Rectal smooth muscle tissue (tissue), 1 donor: ENCODE results near the gene ARMC9.
A peak's percentile ranks its signal among the peaks of the same experiment; 100 is the strongest.

Source experiments
- H3K27ac ChIP-seq: one replicate; pipeline ENCODE4 v1.7.0; 2013; ENCODE audit warnings: low read depth, low read length, inconsistent platforms
- H3K27me3 ChIP-seq: one replicate; pipeline ENCODE4 v1.7.0; 2013; ENCODE audit warnings: low read length; ENCODE audit not compliant: control insufficient read depth, insufficient read depth
- H3K36me3 ChIP-seq: one replicate; pipeline ENCODE4 v1.7.0; 2013; ENCODE audit warnings: low read length; ENCODE audit not compliant: control insufficient read depth, insufficient read depth
- H3K4me1 ChIP-seq: one replicate; pipeline ENCODE4 v1.7.0; 2013; ENCODE audit warnings: low read length; ENCODE audit not compliant: control insufficient read depth, insufficient read depth
- H3K4me3 ChIP-seq: one replicate; pipeline ENCODE4 v1.7.0; 2013; ENCODE audit warnings: low read length
- H3K9ac ChIP-seq: one replicate; pipeline ENCODE4 v1.7.0; 2013; ENCODE audit warnings: low read length

Gene ARMC9

DNA sequence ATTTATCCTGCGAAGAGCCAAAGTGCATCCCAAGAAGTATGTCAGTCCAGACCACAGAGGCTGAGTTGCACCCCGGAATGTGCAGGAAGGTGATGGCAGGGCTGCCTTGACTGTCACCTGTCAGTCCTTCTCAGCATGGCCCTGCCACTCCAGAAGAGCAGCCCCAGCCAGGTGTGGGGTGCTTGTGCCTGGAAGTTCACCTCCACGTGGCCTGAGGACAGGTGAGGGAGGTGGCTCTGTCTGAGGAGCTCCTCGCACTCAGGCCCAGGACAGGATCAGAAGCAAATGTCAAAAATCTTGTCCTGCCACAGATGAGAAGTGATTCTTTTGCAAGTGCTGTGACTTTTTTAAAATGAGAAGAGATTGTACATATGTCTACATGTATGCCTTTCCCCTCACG is 165.6 kb downstream of the ARMC9 start:
- H3K27me3 ChIP-seq = no peaks in the 10 kb centered on the region
- H3K9ac ChIP-seq = no peak overlapping the region
- no peaks in the 10 kb centered on the region for H3K36me3 ChIP-seq
- H3K4me3 ChIP-seq = no peak overlapping the region
- H3K4me1 ChIP-seq = no peaks in the 10 kb centered on the region
- H3K27ac ChIP-seq = no peak overlapping the region

DNA sequence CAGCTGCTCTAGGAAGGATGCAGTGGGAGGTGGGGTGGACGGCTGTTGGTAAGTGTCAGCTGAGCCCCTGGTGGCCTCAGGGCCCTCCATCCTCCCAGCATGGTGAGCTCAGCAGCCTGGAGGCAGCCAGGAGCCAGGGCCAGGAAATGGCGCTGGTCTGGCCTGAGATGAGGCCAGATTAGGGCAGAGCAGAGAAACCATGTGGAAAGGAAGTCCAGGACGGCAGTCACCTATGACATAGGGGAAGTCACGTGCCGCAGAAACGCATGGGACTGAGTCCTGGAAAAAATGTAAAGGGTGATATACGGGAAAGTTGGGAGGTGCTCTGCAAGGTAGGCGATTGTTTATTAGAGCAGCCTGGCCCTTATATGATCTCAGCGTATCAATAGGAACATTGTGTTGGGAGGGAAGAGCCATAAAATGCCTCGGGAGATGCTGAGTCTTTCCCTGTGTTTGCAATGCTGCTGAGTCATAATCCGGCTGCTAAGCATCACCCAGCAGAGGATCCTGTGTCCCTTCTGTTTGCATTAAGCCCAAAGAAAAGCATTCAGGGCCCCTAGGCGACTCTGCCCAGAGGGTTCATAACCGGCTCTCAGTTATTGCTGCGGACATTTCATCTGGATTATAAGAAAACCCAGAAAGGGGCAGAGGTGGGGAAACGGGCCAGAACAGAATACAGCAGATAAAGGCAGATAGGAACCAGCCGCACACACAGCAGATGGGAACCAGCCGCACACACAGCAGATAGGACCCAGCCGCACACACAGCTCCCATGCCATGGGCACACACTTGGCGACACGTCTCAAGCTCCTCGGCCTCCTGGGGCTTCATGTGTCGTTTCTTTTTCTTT is 166.8 kb downstream of the ARMC9 start:
- Histone ChIP-seq H3K36me3 (no peaks in the 10 kb centered on the region), H3K27me3 (no peaks in the 10 kb centered on the region), H3K4me1 (no peaks in the 10 kb centered on the region), H3K9ac (no peak overlapping the region), H3K27ac (peak overlapping the region; percentile 7), H3K4me3 (peak overlapping the region; percentile 3)

DNA sequence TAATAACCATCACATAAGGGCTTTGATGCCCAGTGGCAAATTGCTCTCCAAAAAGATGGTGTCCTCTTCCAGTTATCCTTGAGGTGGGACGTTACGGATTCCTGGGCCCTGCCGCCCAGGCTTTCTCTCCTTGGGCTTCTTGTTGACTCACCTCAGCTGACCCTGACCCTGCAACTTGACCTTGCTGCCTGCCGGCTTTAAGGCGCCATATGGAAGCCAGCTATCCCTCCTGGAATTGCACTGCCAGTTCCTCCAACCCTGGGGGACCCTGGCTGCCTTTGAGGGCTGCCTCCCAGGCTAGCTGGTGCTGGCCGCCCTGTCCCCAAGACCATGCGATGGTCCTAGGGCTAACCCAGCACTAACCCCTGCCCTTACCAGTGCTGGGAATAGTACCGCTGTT is 168.7 kb downstream of the ARMC9 start:
- Histone ChIP-seq H3K36me3 (no peaks in the 10 kb centered on the region), H3K9ac (no peak overlapping the region), H3K27ac (no peak overlapping the region), H3K4me3 (no peak overlapping the region), H3K27me3 (no peaks in the 10 kb centered on the region), H3K4me1 (no peaks in the 10 kb centered on the region)

- no peak overlapping the region for H3K9ac ChIP-seq
- no peak overlapping the region for H3K4me3 ChIP-seq
- H3K27ac ChIP-seq = no peak overlapping the region
- no peaks in the 10 kb centered on the region for H3K4me1 ChIP-seq
- no peaks in the 10 kb centered on the region for H3K27me3 ChIP-seq
- H3K36me3 ChIP-seq = no peaks in the 10 kb centered on the region
These were observed 171.4 kb downstream of the ARMC9 start for GRCh38 chr2:231369580-231370428.

GRCh38 chr2:231370429-231370748 is 172.0 kb downstream of the ARMC9 start:
- H3K27me3 ChIP-seq = no peaks in the 10 kb centered on the region
- H3K36me3 ChIP-seq = no peaks in the 10 kb centered on the region
- no peak overlapping the region for H3K4me3 ChIP-seq
- H3K4me1 ChIP-seq = no peaks in the 10 kb centered on the region
- H3K9ac ChIP-seq = no peak overlapping the region
- H3K27ac ChIP-seq = no peak overlapping the region

- Histone ChIP-seq H3K27me3 (no peaks in the 10 kb centered on the region), H3K4me1 (no peaks in the 10 kb centered on the region), H3K9ac (no peak overlapping the region), H3K36me3 (no peaks in the 10 kb centered on the region), H3K27ac (no peak overlapping the region), H3K4me3 (no peak overlapping the region)
These were observed 172.5 kb downstream of the ARMC9 start for GRCh38 chr2:231370749-231371429.

- Histone ChIP-seq H3K9ac (no peak overlapping the region), H3K36me3 (no peaks in the 10 kb centered on the region), H3K4me3 (no peak overlapping the region), H3K27ac (no peak overlapping the region), H3K27me3 (no peaks in the 10 kb centered on the region), H3K4me1 (no peaks in the 10 kb centered on the region)
These were observed 173.1 kb downstream of the ARMC9 start for GRCh38 chr2:231371430-231372054.

DNA sequence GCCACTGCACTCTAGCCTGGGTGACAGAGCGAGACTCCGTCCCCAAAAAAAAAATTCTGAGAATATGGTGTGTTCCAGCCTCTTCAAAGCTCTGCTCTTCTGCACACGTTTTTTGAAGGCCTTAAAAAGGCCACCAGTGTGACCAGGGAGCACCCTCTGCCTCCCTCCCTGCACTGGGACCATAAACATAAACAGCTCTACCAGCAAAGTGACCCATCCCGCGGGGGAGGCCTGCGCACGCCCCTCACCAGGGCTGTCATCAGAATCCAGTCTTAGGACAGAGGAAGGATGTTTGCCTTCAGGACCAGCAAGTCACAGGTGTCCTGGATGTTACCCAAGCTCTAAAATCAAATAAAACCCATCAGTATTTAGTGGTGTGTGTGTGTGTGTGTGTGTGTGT is 173.9 kb downstream of the ARMC9 start:
- Histone ChIP-seq H3K27ac (no peak overlapping the region), H3K36me3 (no peaks in the 10 kb centered on the region), H3K4me3 (no peak overlapping the region), H3K9ac (no peak overlapping the region), H3K4me1 (no peaks in the 10 kb centered on the region), H3K27me3 (no peaks in the 10 kb centered on the region)

DNA sequence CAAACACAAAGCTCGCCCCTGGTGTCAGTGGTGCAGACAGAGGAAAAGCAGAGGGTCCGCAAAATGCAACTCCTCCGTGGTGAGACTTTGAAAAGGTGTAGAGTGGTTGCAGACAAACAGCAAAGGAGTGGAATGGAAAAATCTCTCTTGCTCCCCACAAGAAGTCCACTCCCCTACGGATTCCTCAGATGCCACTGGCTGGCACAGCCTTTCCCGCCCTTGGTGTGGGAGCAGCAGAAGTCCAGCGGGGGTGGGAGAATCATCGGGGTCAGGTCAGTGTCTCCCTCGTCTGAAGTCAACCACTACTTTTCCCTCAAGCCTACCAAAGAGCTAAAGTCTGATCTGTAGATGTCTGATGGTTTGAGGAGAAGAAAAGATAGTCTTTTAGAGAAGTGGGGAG is 174.8 kb downstream of the ARMC9 start:
- H3K36me3 ChIP-seq = no peaks in the 10 kb centered on the region
- H3K4me3 ChIP-seq = no peak overlapping the region
- H3K9ac ChIP-seq = no peak overlapping the region
- no peaks in the 10 kb centered on the region for H3K27me3 ChIP-seq
- H3K4me1 ChIP-seq = no peaks in the 10 kb centered on the region
- H3K27ac ChIP-seq = no peak overlapping the region

- H3K36me3 ChIP-seq = no peaks in the 10 kb centered on the region
- H3K27me3 ChIP-seq = no peaks in the 10 kb centered on the region
- H3K4me1 ChIP-seq = no peaks in the 10 kb centered on the region
- H3K9ac ChIP-seq = no peak overlapping the region
- no peak overlapping the region for H3K4me3 ChIP-seq
- no peak overlapping the region for H3K27ac ChIP-seq
These were observed 175.4 kb downstream of the ARMC9 start for GRCh38 chr2:231373786-231374349.

DNA sequence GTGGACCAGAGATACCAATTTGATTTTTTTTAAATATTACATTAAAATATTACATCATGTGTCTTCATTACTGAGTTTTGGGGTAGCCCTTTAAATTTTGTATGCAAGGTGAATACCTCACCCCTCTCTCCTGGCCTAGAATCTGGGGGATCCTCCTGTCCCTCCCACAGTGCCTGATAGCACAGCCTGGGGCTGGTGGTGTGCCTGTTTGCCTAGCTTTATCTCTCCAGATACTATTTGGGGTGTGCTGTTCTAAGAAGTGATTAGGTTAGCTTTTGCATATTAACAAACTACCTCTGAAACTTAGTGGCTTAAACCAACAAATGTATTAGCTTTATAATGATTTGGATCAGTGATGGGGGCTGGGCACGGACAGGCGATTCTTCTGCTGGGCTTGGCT is 176.3 kb downstream of the ARMC9 start:
- Histone ChIP-seq H3K9ac (no peak overlapping the region), H3K4me3 (no peak overlapping the region), H3K27me3 (no peaks in the 10 kb centered on the region), H3K4me1 (no peaks in the 10 kb centered on the region), H3K36me3 (no peaks in the 10 kb centered on the region), H3K27ac (no peak overlapping the region)
